SK-N-SH (cell line): ENCODE data around the gene LZTFL1. TPM values are rescaled to one million over a fixed set of nuclear protein-coding genes. Genes with fewer than 3 reads are reported as not detected.

Source experiments
- CTCF ChIA-PET: fragments of 300-600, 350-600 bp; formaldehyde crosslinking; extraction: SDS; loops from one replicate; lab custom pipeline; 2021; lab: Yijun Ruan, JAX
- POLR2A ChIA-PET: fragments of 350-600 bp; sonication (Branson Sonifier 250); formaldehyde crosslinking; extraction: SDS; loops from one replicate; lab custom pipeline; 2020; ENCODE audit warnings: antibody characterized with exemption, inconsistent platforms; lab: Yijun Ruan, JAX
- DNase-seq: peaks from one replicate; pipeline ENCODE4 v3.0.0; 2012
- H2AFZ ChIP-seq: fragments of 200-600 bp; sonication (generic); 2 replicates; pipeline ENCODE4 v1.8.1; 2016; ENCODE audit warnings: antibody characterized with exemption, mild to moderate bottlenecking, low read depth
- H3F3A ChIP-seq: fragments of 200-600 bp; sonication (generic); replicated peaks from 2 replicates; pipeline ENCODE3; 2016; ENCODE audit warnings: antibody characterized with exemption, mild to moderate bottlenecking; ENCODE audit not compliant: insufficient read depth
- H3K27ac ChIP-seq, 2 experiments: fragments of 200-500 bp in 1 of 2; fragments of 200-600 bp in 1 of 2; sonication (Bioruptor generic) in 1 of 2; sonication (generic), shearing (Covaris generic) in 1 of 2; 2 replicates each; pipeline versions ENCODE4 v1.5.1 to v1.6.1; 2014 to 2016; ENCODE audit warnings: low read depth in 2 of 2, inconsistent platforms in 1 of 2, low read length in 1 of 2, mild to moderate bottlenecking in 1 of 2, mixed read lengths in 1 of 2
- H3K27me3 ChIP-seq: fragments of 200-600 bp; sonication (generic), shearing (Covaris generic); 2 replicates; pipeline ENCODE4 v1.6.1; 2016; ENCODE audit warnings: mixed run types; ENCODE audit not compliant: insufficient read depth
- H3K36me3 ChIP-seq, 2 experiments: fragments of 200-500 bp in 1 of 2; fragments of 200-600 bp in 1 of 2; sonication (Bioruptor generic) in 1 of 2; sonication (generic) in 1 of 2; replicated peaks in 1 of 2; 2 replicates each; pipeline versions ENCODE3 to v1.5.1; 2014 to 2016; ENCODE audit warnings: low read length in 1 of 2, mild to moderate bottlenecking in 1 of 2; ENCODE audit not compliant: insufficient read depth in 2 of 2, control insufficient read depth in 1 of 2
- H3K4me1 ChIP-seq, 2 experiments: fragments of 200-500 bp in 1 of 2; fragments of 200-600 bp in 1 of 2; sonication (Bioruptor generic) in 1 of 2; sonication (generic), shearing (Covaris generic) in 1 of 2; 2 replicates each; pipeline versions ENCODE4 v1.5.1 to v1.6.1; 2014 to 2016; ENCODE audit warnings: low read depth in 1 of 2, low read length in 1 of 2, mixed run types in 1 of 2; ENCODE audit not compliant: insufficient read depth in 2 of 2, control insufficient read depth in 1 of 2
- H3K4me2 ChIP-seq: fragments of 200-600 bp; sonication (generic), shearing (Covaris generic); 2 replicates; pipeline ENCODE4 v1.6.1; 2017; ENCODE audit warnings: mixed run types
- H3K4me3 ChIP-seq, 2 experiments: fragments of 200-500 bp in 1 of 2; fragments of 200-600 bp in 1 of 2; sonication (Bioruptor generic) in 1 of 2; sonication (generic), shearing (Covaris generic) in 1 of 2; 2 replicates each; pipeline versions ENCODE4 v1.5.1 to v1.8.1; 2014 to 2016; ENCODE audit warnings: low read depth in 2 of 2, inconsistent platforms in 1 of 2, low read length in 1 of 2, mild to moderate bottlenecking in 1 of 2, mixed read lengths in 1 of 2, moderate library complexity in 1 of 2
- H3K79me2 ChIP-seq: fragments of 200-600 bp; sonication (generic); 2 replicates; pipeline ENCODE4 v1.8.1; 2017; ENCODE audit warnings: mild to moderate bottlenecking; ENCODE audit not compliant: insufficient read depth
- H3K9ac ChIP-seq: fragments of 200-600 bp; sonication (generic); 2 replicates; pipeline ENCODE4 v1.6.1; 2017; ENCODE audit warnings: mixed run types
- H3K9me2 ChIP-seq: fragments of 200-600 bp; sonication (generic); 2 replicates; pipeline ENCODE4 v1.6.1; 2017; ENCODE audit warnings: mixed run types
- H3K9me3 ChIP-seq: fragments of 200-600 bp; sonication (generic); 2 replicates; pipeline ENCODE4 v1.6.1; 2017; ENCODE audit warnings: mixed run types, mild to moderate bottlenecking, moderate library complexity
- H4K20me1 ChIP-seq: fragments of 200-600 bp; sonication (generic); 2 replicates; pipeline ENCODE4 v1.6.1; 2017; ENCODE audit warnings: mild to moderate bottlenecking, mixed run types; ENCODE audit not compliant: insufficient read depth
- EP300 ChIP-seq, 2 experiments: IDR thresholded peaks; 2 replicates each; pipeline versions ENCODE4 v1.4.0 to v1.6.1; 2012; ENCODE audit warnings: borderline replicate concordance in 1 of 2, low read depth in 1 of 2, low read length in 1 of 2
- EZH2phosphoT487 ChIP-seq: fragments of 200-600 bp; sonication (generic); IDR thresholded peaks from 2 replicates; pipeline ENCODE4 v1.6.1; 2017; ENCODE audit warnings: low read depth, mixed run types, mild to moderate bottlenecking, antibody characterized with exemption, moderate library complexity, borderline replicate concordance
- FOXJ3 ChIP-seq: sonication (generic); formaldehyde crosslinking; IDR thresholded peaks from 2 replicates; pipeline ENCODE4 v1.5.1; 2020; ENCODE audit warnings: mild to moderate bottlenecking, missing genetic modification reagents
- FOXM1 ChIP-seq: IDR thresholded peaks from 2 replicates; pipeline ENCODE4 v1.4.0; 2012; ENCODE audit warnings: low read depth, mild to moderate bottlenecking
- GATA2 ChIP-seq: sonication (generic); formaldehyde crosslinking; IDR thresholded peaks from 2 replicates; pipeline ENCODE4 v1.5.0; 2020; ENCODE audit warnings: mild to moderate bottlenecking, missing genetic modification reagents
- JUND ChIP-seq: IDR thresholded peaks from 2 replicates; pipeline ENCODE4 v1.4.0; 2012
- MAX ChIP-seq: IDR thresholded peaks from 2 replicates; pipeline ENCODE4 v1.4.0; 2012; ENCODE audit warnings: low read depth
- MEF2A ChIP-seq: IDR thresholded peaks from 2 replicates; pipeline ENCODE4 v1.4.0; 2012; ENCODE audit warnings: low read depth, borderline replicate concordance
- NRF1 ChIP-seq: IDR thresholded peaks from 2 replicates; pipeline ENCODE4 v1.6.1; 2012; ENCODE audit warnings: low read depth, mild to moderate bottlenecking, low read length
- PBX3 ChIP-seq: IDR thresholded peaks from 2 replicates; pipeline ENCODE4; 2012
- RAD21 ChIP-seq: IDR thresholded peaks from 2 replicates; pipeline ENCODE4 v1.6.1; 2012; ENCODE audit warnings: mild to moderate bottlenecking, low read length
- RCOR1 ChIP-seq: fragments of 150-350 bp; IDR thresholded peaks from 2 replicates; pipeline ENCODE4 v1.6.1; 2017; ENCODE audit warnings: antibody characterized with exemption, low read length
- RXRA ChIP-seq: IDR thresholded peaks from 2 replicates; pipeline ENCODE4 v1.4.0; 2012; ENCODE audit warnings: low read depth, mild to moderate bottlenecking, borderline replicate concordance
- SIN3A ChIP-seq: IDR thresholded peaks from 2 replicates; pipeline ENCODE4 v1.6.1; 2012; ENCODE audit warnings: low read depth, mild to moderate bottlenecking, low read length, moderate library complexity, borderline replicate concordance
- SMC3 ChIP-seq: IDR thresholded peaks from 2 replicates; pipeline ENCODE4 v1.6.1; 2012; ENCODE audit warnings: low read depth, low read length, improper control_type of control experiment
- TEAD4 ChIP-seq: IDR thresholded peaks from 2 replicates; pipeline ENCODE4 v1.4.0; 2012; ENCODE audit warnings: mild to moderate bottlenecking, borderline replicate concordance; ENCODE audit not compliant: insufficient read depth
- USF2 ChIP-seq: fragments of 150-350 bp; IDR thresholded peaks from 2 replicates; pipeline ENCODE4 v1.6.1; 2017; ENCODE audit warnings: antibody characterized with exemption, low read length, low read depth, borderline replicate concordance
- ZBTB33 ChIP-seq: IDR thresholded peaks from 2 replicates; pipeline ENCODE4 v1.4.0; 2012; ENCODE audit warnings: low read depth, borderline replicate concordance
- WGBS: methylation state at CpG from one replicate; pipeline ENCODE4 v1.1.6; 2017; ENCODE audit warnings: low lambda C conversion rate; 5-methylcytosine and 5-hydroxymethylcytosine counted together
- polyA plus RNA-seq, 3 experiments: library from polyadenylated mRNA; depleted of rRNA; stranded (reverse); fragments of >200 nt; gene quantifications; 2 replicates each; pipeline ENCODE4 v1.2.3, GENCODE V29; 2012

LZTFL1 gene
- polyA plus RNA-seq, 1 of the 3 experiments (the other 2 are of a cell fraction), result 11.9 TPM

- POLR2A ChIA-PET, result interaction anchor here (1.1 kb wide), 1 partner anchor 12 kb away, joined by 4 read pairs; the partner anchor contains the start of gene LZTFL1
- CTCF ChIA-PET, result interaction anchor here (0.8 to 3.8 kb wide), 2 partner anchors 69 to 249 kb away, joined by 3 to 42 read pairs; no protein-coding TSS in a partner anchor
Observed at GRCh38 chr3:45830121-45830520, 11.8 kb downstream of the LZTFL1 start.

GRCh38 chr3:45826908-45827307 is 15.0 kb downstream of the LZTFL1 start:
- Histone ChIP-seq H3K36me3 (peaks cover 52 to 82% of the 10 kb centered on the region in 2 experiments), H3K9me3 (no peaks in the 10 kb centered on the region), H3K9ac (no peak overlapping the region), H3K27me3 (no peaks in the 10 kb centered on the region), H4K20me1 (no peaks in the 10 kb centered on the region), H2AFZ (no peak overlapping the region), H3K27ac (no peak overlapping the region)
- 72% methylated on average over 2 of the region's 3 CpGs for WGBS
- no peak for TF ChIP-seq EP300 (IDR thresholded peaks at IDR 0.05; ENCODE audit: borderline replicate concordance in 1 of 2, low read depth in 1 of 2, low read length in 1 of 2)
- no peak for TF ChIP-seq RXRA
- no peak for TF ChIP-seq SMC3
- no peak for TF ChIP-seq EZH2phosphoT487
- TF ChIP-seq RCOR1, result no peak
- TF ChIP-seq USF2, result no peak
- no peak for TF ChIP-seq MAX
- TF ChIP-seq, all 33 proteins: peak for 0
- Histone ChIP-seq H3K4me1 (no peaks in the 10 kb centered on the region), H3K4me2 (no peak overlapping the region), H3K4me3 (no peak overlapping the region), H3K79me2 (no peaks in the 10 kb centered on the region), H3F3A (no peaks in the 10 kb centered on the region), H3K9me2 (no peaks in the 10 kb centered on the region; the same call in 1 of the 2 replicates)
- ChIA-PET POLR2A (no interaction called here), CTCF (interaction anchor here (1.0 to 3.3 kb wide), 5 partner anchors 15 to 252 kb away, joined by 3 to 16 read pairs (median 5); no protein-coding TSS in a partner anchor)
- DNase-seq, result no peak

More at GRCh38 chr3:45830121-45830520, 11.8 kb downstream of the LZTFL1 start:
- Histone ChIP-seq H3K9ac (no peak overlapping the region), H3K27ac (no peak overlapping the region), H3K36me3 (peaks cover 63 to 82% of the 10 kb centered on the region in 2 experiments), H2AFZ (no peak overlapping the region), H3K4me3 (no peak overlapping the region), H4K20me1 (no peaks in the 10 kb centered on the region), H3K4me2 (no peak overlapping the region), H3K4me1 (no peaks in the 10 kb centered on the region), H3K9me2 (no peaks in the 10 kb centered on the region), H3K27me3 (no peaks in the 10 kb centered on the region), H3K79me2 (no peaks in the 10 kb centered on the region), H3K9me3 (no peaks in the 10 kb centered on the region), H3F3A (no peaks in the 10 kb centered on the region)
- TF ChIP-seq JUND, result no peak
- no peak for TF ChIP-seq SIN3A
- 87% methylated on average over 5 of the region's 5 CpGs for WGBS
- DNase-seq, result no peak

GRCh38 chr3:45826321-45826720 is 15.6 kb downstream of the LZTFL1 start:
- no peaks in the 10 kb centered on the region for H3K9me3 ChIP-seq
- DNase-seq, result no peak
- H3K79me2 ChIP-seq, result no peaks in the 10 kb centered on the region
- TF ChIP-seq TEAD4 (no peak), GATA2 (CRISPR knock-in tag) (no peak), FOXJ3 (CRISPR knock-in tag) (no peak), PBX3 (no peak), ZBTB33 (no peak), RAD21 (no peak), MEF2A (no peak), FOXM1 (no peak), EP300 (IDR thresholded peaks at IDR 0.05; ENCODE audit: borderline replicate concordance in 1 of 2, low read depth in 1 of 2, low read length in 1 of 2) (no peak), MAX (no peak), NRF1 (no peak)
- no peak overlapping the region for H3K9ac ChIP-seq
- H3K9me2 ChIP-seq, result no peaks in the 10 kb centered on the region; the same call in 1 of the 2 replicates
- no peak overlapping the region for H2AFZ ChIP-seq
- H3K4me2 ChIP-seq, result no peak overlapping the region
- H3K4me1 ChIP-seq, result no peaks in the 10 kb centered on the region
- ChIA-PET POLR2A (no interaction called here), CTCF (interaction anchor here (1.0 to 3.3 kb wide), 4 partner anchors 14 to 253 kb away, joined by 3 to 16 read pairs (median 5); no protein-coding TSS in a partner anchor)
- H3K4me3 ChIP-seq, result no peak overlapping the region
- H3K27ac ChIP-seq, result no peak overlapping the region
- H4K20me1 ChIP-seq, result no peaks in the 10 kb centered on the region
- no peaks in the 10 kb centered on the region for H3K27me3 ChIP-seq
- H3F3A ChIP-seq, result no peaks in the 10 kb centered on the region
- WGBS, result 87% methylated on average over 2 of the region's 2 CpGs
- peaks cover 47 to 83% of the 10 kb centered on the region in 2 experiments for H3K36me3 ChIP-seq
